Hippocampal formation (tissue), 2 donors: ENCODE measurements around the gene TMEM132C.

Source experiments
- DNase-seq, 2 donors: peaks; one replicate each; lab custom pipeline; 2025; lab: John Stamatoyannopoulos, UW

The TMEM132C gene

DNA sequence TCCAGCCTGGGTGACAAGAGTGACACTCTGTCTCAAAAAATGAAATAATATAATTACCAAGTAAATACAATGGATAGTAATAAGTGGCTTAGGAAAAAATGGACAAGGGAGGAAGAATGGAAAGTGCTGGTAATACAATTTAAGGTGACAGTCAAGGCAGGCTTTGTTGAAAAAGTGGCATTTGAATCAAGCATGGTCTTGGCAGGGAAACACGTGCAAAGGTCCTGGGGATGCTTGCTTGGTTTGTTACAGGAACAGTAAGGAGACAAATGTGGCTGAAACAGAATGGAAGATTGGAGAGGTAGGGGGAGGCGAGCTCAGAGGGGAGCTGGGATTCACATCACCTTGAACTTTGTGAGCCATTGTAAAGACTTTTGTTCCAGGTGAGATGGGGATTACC is 153.2 kb downstream of the TMEM132C start:
- DNase-seq = no peak

DNA sequence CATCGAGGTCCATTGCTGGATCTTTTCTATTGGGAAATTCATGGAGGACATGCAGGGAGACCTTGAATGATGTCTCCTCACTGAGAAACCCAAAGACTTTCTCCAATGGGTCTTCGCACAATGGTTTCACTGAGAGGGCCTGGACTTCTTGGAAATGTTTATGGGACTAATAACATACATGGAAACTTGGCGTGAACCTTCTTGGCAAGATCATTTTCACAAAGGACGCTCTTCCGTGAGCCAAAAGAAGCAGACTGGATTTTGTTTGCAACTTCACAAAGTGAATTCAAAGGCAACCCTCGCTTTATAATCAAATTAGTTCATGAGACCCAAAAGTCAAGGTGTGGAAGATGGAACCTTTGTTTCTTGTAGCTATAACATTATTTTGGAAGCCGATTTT is 154.4 kb downstream of the TMEM132C start:
- DNase-seq = no peak

DNA sequence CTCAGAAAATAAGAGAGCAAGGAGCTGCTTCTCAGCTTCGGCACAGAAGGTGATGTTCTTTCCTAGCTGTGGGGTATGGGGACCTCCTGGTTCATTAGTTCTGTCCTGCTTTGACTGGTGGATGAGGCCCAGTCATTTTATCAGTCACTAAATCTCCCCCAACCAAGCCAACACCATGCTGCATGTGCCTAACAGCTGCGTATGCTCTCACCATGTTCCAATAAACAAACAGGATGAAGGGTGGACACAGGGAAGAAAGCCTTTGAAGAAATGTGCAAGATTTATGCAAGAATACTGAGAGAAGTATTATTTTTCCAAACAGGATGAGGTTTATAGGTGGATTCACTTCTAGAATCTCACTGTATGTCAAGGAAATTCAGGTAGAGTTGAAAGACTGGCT is 156.2 kb downstream of the TMEM132C start:
- no peak for DNase-seq

DNA sequence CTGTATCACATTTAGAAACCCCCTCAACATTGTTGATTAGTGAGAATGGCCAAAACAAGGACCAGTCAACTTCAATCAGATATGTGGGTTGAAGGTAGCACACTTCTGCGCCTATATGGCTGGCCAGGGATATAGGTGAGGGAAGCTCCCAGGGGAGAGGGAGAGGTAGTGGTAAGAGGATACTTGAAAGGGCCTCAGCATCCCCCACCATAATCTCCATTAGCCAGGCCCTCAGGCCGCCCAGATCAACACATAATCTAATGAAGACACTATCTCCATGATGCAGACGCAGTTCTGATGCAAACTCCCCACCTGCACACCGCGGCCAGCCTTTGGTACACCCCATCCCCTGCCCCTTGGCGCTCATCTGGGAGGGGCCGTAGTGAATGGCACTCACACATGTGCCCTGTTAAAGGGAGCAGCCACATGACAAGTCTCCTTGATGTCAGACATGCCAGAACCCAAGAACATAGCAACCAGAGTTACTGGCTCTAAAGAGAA is 158.0 kb downstream of the TMEM132C start:
- no peak for DNase-seq

DNA sequence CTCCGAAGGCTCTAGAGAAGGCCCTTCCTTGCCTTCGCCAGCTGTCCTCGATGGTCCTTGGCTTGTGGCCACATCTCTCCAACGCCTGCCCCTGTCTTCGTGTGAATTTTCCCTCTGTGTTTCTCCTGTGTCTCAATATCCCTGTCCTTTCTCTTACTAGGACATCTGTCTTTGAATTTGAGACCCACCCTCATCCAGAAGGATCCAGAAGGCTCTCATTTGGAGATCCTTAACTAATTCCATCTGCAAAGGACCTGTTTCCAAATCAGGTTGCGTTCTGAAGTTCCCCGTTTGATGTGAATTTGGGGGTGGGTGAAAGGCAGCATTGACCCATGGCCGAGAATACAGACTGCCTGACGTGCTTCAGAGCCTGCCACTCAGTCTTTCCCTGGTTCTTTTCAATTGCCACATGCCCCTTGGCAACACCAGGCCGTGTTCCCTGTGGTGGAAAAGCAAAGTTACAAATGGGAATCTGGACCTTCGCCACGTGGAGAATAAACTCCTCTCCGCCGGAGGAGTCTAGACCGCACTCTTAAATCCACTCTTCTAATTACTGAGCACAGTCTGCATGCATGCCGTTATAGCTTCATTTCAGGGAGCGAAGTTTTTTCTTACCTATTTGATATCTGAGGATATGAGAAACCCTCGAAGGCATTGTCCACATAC is 158.8 kb downstream of the TMEM132C start:
- no peak for DNase-seq

DNA sequence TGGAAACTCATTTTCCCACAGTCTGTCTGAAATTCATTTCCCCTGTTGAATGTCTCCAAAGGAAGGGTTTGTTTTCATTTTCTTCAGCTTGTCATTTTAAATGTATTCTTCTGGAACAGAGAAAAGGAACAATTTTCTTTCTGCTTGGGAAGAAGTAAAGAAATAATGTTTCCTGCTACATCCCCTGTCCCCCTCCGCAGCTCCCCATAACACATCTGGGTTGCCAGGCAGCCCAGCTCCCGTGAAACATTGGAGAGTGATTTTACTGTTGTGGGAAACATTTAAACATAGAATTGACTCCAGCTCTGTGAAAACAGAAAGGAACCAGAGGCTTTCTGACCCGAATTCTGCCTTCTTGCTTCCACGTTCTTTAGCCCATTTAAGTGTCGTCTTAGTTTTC is 159.5 kb downstream of the TMEM132C start:
- DNase-seq = no peak

DNA sequence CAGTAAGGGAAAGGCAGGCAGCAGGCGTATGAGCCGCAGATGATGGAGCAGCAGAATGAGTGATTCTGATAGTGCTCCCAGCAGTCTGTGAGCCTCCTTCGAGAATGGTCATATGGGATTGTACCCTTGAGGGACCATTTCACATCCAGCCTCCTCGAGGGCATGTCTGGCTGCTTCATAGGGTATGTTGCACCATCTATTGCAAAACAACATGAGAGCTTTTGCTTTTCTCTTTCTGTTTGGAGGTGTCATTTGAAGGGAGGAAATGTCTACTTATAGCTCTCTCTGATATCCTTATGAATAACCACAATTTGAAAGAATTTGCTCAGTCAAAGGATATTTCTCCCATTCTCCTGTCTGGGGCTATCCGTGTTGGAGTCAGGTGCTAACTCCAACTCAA is 172.8 kb downstream of the TMEM132C start:
- DNase-seq = no peak

DNA sequence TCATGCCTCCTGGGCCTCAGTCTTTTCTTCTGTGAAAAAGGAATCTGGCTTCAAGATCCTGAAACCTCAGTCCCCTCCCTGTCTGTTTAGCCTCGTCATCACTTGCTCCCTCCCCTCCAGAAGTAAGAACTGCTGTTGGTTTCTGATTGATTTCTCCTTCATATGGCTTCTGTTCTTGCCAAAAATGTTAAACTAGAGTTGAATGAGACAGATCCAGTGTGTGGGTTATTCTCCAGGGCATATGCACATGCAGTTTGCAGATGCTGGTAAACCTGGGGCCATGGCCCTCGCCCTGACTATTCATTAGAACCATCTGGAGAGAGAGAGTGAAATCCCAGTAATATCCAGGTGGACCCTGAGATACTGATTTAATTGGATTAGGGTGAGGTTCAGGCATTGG is 175.1 kb downstream of the TMEM132C start:
- no peak for DNase-seq

DNA sequence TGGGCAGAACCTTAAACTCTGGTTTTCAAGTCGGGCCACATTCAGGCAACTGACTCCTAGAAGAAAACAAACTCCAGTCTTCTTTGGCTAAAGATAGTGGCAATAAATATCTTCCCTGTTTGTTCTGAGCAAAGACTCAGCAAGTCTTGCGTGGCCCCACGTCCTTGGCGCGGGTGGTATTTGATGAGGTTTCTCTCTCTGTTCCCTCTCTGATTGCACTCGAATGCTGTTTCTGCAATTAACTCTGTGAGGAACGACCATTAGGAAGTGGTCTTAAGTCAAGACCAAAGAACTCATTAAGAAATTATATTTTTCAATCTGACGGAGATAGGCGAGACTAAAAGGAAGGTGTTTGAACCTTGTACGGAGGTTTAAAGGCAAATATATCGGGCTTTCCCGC is 177.6 kb downstream of the TMEM132C start:
- no peak for DNase-seq

DNA sequence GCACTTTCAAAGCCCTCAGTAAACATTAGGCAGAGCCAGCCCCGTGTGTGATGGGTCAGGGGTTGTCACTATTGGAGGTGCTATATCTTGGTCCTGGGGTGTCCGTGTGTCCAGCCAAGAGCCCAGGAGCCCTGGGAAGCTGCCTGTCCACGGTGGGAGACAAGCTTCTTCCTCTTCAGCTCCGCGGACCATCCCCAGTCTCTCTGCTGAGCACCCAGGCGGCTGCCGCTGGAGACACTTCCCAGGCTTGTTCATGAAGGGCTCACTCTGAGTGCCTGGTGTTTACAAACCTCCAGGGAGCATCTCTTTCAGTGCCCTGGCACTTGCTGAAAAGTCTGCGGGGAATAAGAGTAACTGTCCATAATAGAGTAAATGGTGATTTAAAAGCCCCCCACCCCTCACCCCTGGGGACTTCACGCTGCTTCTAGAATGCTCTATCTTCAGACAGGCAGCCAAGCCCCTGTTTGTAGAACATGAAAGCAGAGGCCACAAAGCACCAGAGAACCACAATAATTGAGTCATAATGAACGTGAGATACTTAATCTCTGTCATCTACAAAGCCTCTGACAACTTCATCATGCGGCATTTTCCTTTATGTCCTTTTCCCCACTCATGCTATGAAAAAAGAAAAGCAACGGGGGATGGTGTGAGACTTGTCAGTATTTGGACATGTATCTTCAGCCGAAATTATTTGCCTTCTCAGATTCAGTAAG is 178.6 kb downstream of the TMEM132C start:
- no peak for DNase-seq

DNA sequence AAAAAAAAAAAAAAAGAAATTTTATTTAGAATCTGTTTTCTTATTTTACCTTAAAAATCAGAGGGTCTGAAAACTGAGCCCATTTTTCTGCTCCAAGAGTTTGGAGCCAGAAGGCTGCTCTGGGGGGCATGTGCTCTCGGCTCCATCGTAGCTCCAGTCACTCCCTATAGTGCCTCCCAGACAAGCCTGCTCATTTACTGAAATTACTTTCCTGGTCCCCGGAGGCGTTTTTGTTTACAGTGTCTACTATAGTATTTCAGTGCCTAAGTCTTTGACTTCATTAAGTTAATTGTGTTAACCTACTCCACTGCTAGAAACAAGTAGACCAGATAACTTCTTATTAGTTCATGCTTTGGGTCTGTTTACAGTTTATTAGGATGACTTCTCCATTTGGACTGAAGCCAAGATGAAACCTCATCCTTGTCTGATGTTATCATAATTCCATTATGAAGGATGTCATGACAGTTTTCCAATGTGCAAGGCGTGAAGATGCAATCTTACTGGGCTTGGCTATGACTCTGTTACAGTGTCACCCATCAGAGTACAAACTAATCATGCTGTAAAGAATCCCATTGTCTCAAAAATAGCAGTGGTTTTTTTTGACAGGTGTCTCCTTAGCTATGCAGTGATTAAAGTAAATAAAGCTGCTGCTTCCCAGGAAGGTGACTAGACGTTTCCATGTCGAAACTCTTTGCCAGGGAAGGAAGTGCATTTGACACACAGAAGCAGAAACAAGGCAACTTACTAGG is 182.3 kb downstream of the TMEM132C start:
- no peak for DNase-seq

DNA sequence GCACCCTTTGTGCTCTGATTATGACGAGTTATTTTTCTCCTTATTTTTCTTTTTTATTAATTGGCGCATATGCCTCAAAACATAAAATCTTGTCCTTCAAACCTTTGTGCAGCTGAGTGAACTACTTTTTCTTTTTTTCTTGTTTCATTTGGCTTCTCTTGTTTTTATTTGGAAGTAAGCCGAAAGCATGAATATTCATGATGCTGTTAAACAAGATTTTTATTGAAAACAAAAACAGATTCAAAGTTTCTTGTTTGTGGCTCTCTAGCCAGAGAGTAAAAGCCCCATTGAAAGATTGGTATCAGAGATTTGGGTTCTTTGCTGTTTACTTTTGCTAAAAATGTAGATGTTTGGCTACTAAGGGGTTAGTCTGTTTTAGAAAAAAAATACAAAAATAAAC is 183.8 kb downstream of the TMEM132C start:
- no peak for DNase-seq

DNA sequence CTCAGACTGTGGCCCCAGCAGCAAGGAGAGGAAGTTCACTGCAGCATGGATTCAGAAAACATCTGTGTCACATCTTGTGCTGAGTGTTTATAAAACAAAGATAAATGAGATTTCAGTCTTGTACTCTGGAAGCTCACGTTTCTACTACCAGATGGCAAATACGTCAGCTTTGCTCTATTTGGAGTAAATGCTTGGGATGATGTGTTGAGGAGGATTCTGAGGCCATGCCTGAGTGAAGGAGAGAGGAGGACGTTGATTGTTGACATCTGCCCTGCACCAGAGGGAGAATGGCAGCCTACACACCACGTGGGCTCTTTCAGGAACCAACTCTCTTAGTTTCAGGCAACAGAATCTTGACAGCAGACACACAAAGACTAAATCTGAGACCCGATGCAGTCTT is 188.9 kb downstream of the TMEM132C start:
- no peak for DNase-seq

DNA sequence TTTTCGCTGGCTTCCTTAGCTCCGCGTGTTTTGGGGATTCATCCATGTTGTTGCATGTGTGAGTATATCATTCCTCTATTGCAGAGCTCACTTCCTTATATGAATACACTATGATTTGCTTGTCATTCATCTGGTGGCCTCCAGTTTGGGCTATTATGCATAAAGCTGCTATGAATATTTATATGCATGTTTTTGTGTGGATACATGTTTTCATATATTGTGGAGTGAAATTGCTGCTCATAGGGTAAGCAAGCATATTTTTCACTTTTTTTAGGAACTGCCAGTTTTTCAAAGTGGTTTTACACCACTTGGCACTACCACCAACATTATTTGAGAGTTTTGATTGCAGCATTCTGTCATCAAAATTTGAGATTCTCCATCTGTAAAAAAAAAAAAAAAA is 190.0 kb downstream of the TMEM132C start:
- DNase-seq = no peak

DNA sequence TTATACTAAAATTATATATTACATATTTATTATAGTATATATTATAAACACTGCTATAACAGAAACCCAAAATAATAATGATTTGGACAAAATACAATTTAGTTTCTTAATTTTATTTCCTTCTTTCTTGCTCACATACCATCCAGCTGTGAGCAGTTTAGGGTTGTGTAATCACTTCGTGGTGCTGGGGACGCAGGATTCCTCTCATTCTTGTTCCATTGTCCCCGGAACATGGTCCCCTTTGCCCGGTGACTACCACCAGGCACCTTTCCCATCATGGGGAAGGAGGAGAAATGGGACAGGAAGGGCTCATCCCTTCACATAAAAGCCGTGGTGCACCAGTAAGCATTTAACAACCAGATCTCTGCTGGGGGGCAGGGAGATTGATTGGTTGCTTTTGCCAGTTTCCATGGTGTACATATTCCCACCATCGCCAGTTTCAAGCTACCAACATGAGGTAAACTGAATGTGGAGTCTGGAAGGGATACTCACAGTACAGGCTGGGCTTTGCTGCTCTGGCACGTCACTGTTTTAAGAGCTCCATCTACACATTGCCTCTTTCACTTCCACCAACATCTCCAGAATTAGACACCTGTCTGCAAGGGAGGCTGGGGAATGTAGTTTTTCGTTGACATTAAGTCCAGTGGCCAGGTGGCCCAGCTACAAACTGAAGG is 191.5 kb downstream of the TMEM132C start:
- DNase-seq = no peak

DNA sequence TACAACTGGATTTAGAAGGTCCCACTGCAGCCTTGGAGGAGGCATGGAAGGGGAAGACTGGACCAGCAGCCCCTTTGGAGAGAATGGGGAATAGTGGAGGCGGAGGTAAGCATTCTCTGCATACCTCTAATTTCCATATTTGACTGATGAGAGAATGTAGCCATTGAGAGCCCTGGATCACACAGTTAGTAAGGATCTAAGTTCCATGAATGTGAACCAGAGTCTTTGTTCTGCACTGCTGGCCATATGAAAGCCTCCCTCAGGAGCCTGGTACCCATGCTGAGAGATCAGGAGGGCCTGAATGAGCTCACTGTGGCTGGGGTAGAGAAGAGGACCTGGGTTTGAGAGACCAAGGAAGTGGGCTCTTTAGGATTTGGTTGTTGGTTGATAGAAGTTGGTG is 192.1 kb downstream of the TMEM132C start:
- no peak for DNase-seq

DNA sequence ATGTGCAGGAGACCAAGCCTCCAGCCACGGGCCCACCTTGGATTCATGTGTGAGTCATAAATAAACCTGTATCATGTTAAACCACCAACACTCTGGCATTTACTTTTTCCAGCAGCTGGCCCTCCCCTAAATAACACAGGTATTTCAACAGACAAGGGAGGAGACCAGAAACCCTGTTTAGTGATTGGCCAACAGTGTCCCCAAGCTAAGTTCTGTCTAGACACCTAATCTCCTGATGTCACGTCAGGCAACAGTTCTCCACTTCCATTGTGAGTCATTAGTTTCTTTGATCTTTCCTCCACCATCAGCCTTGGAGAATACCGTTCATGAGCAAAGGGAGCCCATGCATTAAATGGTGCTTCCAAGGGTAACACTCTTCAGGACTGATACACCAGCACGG is 196.9 kb downstream of the TMEM132C start:
- no peak for DNase-seq

DNA sequence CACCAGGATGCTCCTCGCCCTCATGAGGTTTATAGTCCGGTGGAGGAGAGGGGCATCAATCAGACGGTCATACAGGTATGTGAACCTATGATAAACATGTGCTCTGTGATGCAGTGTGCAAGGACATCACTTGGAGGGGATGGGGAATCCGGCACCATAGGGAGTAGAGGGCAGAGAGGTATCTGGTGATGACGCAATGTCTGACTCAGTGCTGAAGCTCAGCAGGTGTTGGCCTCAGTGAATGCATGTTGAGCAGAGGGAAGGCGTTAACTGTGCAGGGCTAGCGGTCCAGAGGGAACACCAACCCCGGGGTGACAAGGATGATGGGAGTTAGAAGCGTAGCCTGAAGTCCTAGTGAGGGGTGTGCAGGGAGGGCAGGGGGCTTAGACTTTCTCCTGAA is 200.9 kb downstream of the TMEM132C start:
- DNase-seq = no peak

DNA sequence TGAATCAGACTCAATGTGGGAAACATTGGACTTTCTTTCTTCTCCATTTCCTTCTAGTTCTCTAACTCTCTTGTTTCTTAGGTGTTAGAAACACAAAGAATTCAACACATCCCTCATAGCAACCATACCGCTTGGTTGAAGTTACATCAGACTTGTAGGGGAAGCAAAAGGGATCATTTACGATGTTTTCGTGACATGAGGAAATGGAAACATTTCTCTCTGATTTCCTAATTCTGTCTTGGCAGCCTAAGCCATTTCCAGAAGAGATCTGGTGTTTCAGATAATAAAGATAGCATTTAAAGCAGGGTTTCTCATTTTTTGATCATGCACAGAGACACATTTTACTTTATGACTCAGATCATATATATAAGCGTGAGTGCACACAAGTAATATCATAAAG is 202.0 kb downstream of the TMEM132C start:
- no peak for DNase-seq

DNA sequence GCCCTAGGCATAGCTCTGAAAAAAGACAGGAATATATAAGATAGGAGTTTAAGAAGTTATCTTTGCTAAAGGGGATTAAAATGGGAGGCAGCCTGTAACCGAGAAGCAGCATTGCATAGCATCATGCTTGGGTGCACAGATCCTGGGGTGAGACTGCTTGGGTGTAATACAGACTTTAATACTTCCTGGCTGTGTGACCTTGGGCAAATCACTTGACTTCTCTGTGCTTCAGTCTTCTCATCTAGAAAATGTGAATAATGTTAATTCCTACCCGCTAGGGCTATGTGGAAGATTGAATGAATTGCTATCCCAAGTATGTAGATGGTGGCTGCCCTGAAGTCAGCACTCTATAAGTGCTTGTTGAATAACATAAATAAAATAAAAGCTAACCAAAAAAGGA is 204.5 kb downstream of the TMEM132C start:
- DNase-seq = no peak

DNA sequence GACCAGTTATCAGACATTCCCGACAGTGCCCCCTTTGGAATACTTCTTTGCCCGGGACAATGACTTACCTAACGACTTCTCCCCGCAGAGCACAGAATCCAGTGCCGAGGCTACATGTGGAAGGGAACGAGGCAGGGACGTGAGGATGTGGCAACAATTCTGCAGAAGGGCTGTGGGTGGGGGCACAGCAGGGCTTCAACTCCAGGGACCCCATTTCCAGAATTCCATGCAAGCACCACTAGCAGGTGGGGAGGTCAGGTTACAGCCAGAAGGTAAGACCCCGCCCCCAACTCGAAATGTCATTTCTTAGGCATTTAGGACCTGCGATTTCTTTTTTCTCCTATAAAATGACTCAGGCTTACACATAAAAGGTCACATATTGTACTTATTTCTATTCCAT is 207.9 kb downstream of the TMEM132C start:
- DNase-seq = no peak

DNA sequence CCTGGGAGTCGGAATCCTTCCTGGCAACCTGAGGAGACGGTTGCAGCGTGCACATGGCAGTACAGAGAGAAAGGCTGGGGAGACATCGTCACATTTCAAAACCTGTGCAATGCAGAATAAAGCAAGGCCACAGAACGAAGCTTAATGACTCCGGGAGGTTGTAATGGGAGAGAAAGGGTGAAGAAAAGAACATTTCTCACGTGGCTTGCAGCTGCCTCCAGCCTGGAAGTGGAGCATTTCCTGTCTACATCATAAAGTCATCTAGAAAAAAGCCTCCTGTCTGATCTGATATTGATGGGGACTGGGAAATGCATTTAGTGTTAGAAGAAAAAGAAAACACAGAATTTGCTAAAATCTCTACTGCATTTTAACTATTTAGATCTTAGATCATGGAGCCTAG is 209.3 kb downstream of the TMEM132C start:
- DNase-seq = no peak
